ENCODE data around the gene DCLK1. TPM values are rescaled to one million over a fixed set of nuclear protein-coding genes. Genes with fewer than 3 reads are reported as not detected.

The DCLK1 gene
- total RNA-seq, 1 donor from 2014 or later: 210 TPM

- DNase-seq (ENCODE audit: low read depth): no peak
Measured at GRCh38 chr13:36054041-36054440, 77.1 kb downstream of the DCLK1 start.

DNA sequence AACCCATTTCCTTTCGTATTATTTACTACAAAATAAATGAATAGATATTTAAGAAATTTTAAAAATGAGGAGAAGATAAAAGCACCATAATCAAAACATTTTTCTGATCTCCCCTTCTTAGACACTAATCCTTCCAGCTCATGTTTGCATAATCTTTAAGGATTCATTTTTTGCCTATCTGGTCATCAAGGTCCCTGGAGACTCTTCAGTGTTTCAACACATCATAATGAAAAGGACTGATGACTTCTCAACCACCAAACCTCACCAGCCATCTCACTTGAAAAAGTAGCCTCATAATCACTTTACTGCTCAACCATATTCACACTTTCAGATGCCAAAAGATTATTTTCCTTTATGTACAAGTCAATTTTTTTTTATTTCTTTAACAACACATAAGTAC is 80.1 kb downstream of the DCLK1 start:
- no peak for DNase-seq (ENCODE audit: low read depth)

DNA sequence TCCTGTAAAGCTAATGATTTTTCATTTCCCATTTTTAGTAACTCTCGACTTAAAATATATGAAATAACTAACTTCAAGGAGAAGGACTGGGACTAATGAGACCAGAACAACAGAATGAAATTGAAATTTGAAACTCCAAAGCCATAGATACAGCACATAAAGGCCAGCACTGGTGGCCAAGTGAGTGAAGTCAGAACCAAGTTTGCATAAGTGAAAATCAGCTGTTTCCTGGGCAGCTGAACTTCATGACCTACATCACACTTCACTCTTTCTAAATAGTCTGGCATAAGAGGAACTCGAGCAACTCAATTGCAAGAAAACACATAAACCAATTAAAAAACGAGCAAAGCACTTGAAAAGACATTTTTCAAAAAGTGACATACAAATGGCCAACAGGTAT is 84.5 kb downstream of the DCLK1 start:
- no peak for DNase-seq (ENCODE audit: low read depth)

- DNase-seq (ENCODE audit: low read depth): peak; percentile 52
Measured at GRCh38 chr13:36038785-36039555, 92.2 kb downstream of the DCLK1 start.

GRCh38 chr13:36033035-36033434 is 98.1 kb downstream of the DCLK1 start:
- DNase-seq (ENCODE audit: low read depth): no peak

- no peak for DNase-seq (ENCODE audit: low read depth)
Measured at GRCh38 chr13:36031490-36031889, 99.7 kb downstream of the DCLK1 start.

DNA sequence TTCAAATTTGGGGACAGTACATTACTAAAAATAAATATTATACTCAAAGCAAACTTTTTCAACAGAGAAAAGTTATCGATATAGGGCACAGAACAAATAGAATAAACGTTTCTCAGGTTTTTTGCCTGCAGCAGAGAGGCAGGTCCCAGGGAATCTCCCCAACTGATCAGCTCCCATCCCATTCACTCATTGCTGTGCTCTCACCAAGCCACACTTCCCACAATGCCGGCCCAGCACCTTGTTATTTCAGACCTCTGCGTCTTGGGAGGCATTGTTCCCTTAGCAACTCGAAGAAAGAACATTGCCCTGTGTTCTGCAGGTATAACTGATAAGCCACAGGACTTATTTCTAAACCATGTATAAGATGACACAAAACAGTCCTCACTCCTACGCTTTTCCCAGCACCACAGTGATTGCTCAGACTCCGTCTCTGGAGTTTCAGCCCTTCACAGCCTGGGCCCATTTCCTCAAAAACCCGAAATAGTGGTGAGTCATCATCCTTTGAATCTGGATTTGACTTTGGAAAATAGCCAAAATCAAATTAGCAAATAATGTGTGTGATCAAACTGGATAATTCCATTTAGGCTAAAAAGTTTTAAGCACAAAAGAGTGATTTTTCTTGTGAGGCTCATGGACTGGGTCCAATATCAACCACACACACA is 100.4 kb downstream of the DCLK1 start:
- peak; percentile 29 for DNase-seq (ENCODE audit: low read depth)

DNA sequence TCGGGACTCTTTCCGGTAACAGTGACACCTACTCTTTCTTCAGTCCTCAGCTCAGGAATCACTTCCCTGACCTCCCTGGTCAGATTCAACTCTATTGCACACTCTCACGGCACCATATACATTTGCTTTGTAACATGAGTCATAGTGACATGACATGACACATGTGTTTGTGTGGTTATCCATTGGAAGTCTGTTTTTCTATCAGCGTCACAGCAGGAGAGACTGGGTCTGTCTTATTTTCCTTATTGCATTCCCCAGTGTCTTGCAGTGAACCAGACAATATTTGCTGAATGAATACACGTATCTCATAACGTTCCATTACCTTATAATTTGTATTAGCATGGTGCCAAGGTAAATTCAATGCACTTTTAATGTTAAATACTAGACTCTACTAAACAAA is 102.0 kb downstream of the DCLK1 start:
- no peak for DNase-seq (ENCODE audit: low read depth)

DNA sequence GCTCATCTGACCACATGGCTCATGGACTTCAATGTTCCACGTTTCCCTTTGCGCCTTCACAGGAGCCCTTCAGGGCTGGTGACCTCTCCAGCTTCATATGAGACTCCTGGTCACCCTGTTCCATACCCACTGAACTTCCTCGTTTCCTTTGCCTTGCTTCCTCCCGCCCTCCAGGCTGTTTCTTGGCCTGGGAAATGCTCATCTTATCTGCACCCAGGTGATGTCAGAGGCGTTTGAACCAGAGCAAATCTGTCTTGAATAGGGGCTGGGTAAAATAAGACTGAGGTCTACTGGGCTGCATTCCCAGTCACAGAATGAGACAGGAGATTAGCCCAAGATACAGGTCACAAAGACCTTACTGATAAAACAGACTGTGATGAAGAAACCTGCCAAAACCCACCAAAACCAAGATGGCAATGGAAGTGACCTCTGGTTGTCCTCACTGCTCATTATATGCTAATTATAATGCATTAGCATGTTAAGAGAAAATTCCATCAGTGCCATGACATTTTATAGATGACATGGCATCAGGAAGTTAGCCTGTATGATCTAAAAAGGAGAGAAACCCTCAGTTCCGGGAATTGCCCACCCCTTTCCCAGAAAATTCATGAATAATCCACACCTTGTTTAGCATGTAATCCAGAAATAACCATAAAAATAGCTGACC is 102.7 kb downstream of the DCLK1 start:
- DNase-seq (ENCODE audit: low read depth): no peak

DNA sequence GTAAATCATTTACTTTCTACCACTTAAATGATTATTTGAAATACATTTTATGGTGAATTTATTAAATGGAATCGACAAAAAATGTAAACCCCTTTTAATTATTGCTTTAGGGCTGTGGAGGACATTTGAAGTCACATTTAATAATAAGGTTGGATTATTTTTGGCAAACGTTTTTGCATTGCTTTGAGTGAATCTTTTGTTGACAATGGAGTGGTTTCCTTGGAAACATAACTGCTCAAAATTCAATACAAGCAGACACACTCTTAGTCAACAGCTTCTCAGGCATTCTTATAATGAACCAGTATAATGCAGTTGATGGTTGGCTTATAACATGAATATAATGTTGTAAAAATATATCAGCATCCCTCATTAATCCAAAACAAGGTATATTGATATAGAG is 104.7 kb downstream of the DCLK1 start:
- no peak for DNase-seq (ENCODE audit: low read depth)

- no peak for DNase-seq (ENCODE audit: low read depth)
Measured at GRCh38 chr13:36014763-36015162, 116.4 kb downstream of the DCLK1 start.

GRCh38 chr13:36006894-36007675 is 124.1 kb downstream of the DCLK1 start:
- no peak for DNase-seq (ENCODE audit: low read depth)

- no peak for DNase-seq (ENCODE audit: low read depth)
Measured at GRCh38 chr13:36006347-36006746, 124.8 kb downstream of the DCLK1 start.

DNA sequence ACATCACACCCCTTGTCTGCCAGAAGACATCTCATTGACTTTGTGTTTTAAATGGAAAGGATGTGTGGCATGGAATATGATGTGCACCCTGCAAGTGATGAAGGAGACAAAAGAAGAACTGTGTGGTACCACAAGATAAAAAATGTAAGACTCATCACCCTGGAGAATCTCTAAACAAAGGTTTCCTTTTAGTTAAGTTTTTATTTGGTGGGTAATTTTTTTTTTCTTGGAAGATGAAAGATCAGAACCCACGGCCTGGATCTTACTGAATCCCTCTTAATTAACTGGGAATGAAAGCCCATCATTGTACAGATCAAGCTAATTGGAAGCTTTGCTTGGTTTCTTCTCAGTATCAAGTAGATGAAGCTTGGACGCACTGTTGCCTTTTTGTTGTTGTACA is 129.6 kb downstream of the DCLK1 start:
- DNase-seq (ENCODE audit: low read depth): no peak

- DNase-seq (ENCODE audit: low read depth): no peak
Measured at GRCh38 chr13:36000028-36000427, 131.2 kb downstream of the DCLK1 start.

- DNase-seq (ENCODE audit: low read depth): no peak
Measured at GRCh38 chr13:35996360-35996759, 134.8 kb downstream of the DCLK1 start.

GRCh38 chr13:35995136-35995535 is 136.0 kb downstream of the DCLK1 start:
- DNase-seq (ENCODE audit: low read depth): no peak

GRCh38 chr13:35994131-35994966 is 136.8 kb downstream of the DCLK1 start:
- DNase-seq (ENCODE audit: low read depth): peak; percentile 96

GRCh38 chr13:35993686-35994085 is 137.5 kb downstream of the DCLK1 start:
- no peak for DNase-seq (ENCODE audit: low read depth)

DNA sequence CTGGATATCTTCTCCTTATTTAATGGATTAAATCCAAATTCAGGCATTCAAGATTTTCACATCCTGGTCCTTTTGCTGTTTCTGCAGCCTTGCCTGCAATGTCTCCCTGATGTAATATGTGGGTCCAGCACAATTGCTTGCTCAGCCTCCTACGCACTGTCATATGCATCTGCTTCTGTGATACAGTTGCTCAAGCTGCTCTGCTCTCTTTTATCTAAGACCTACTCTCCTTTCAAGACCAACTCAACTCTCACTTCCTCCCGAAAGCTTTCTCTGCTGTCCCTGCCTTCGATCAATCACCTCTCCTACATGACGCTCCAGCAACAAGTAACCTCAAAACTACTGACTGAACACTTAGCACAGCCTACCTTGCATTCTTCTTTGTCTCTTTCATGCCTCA is 138.2 kb downstream of the DCLK1 start:
- no peak for DNase-seq (ENCODE audit: low read depth)

DNA sequence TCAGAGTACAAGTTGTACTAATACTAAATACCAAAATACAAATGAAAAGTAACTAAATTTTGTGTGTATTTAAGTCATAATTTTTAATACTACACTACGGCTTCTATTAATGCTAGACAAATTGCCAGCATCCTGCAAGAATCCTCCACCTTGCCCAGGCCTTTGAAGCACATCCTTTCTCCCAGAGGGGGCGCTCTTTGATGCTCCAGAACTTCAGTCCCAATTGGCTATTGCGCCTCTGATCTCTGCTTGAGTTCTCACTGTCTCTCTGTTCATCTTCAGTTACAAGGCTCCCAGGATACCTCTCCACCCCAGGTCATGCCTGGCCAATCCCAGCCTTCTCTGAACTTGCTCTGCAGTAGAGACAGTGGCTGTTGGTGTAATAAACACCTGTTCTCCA is 141.0 kb downstream of the DCLK1 start:
- DNase-seq (ENCODE audit: low read depth): no peak
